Measurements from ENCODE around the gene AANAT. TPM values are rescaled to one million over a fixed set of nuclear protein-coding genes. Genes with fewer than 3 reads are reported as not detected.
A peak's percentile ranks its signal among the peaks of the same experiment; 100 is the strongest.

Gene AANAT
- total RNA-seq, 2 donors from 2014 or later = 0.78 TPM; not detected in 1

GRCh38 chr17:76478730-76479514, 11.5 kb downstream of the AANAT start:
- DNase-seq (ENCODE audit: low spot score) (no peak), ATAC-seq (no peak)
- Mint-ChIP-seq H3K27ac (no peak overlapping the region), H3K4me3 (no peak overlapping the region), H3K36me3 (peaks cover 5% of the 10 kb centered on the region), H3K9me3 (no peaks in the 10 kb centered on the region), H3K27me3 (no peaks in the 10 kb centered on the region), H3K4me1 (ENCODE audit: low read depth in 2 of 2) (peaks cover 14 to 20% of the 10 kb centered on the region in 2 donors)

- Mint-ChIP-seq H3K27ac (no peak overlapping the region), H3K27me3 (no peaks in the 10 kb centered on the region), H3K9me3 (no peaks in the 10 kb centered on the region), H3K4me1 (ENCODE audit: low read depth in 2 of 2) (peaks cover 19 to 24% of the 10 kb centered on the region in 2 donors), H3K36me3 (peaks cover 5% of the 10 kb centered on the region), H3K4me3 (no peak overlapping the region)
- DNase-seq (ENCODE audit: low spot score) (no peak), ATAC-seq (no peak)
Observed at GRCh38 chr17:76479515-76480060, 12.2 kb downstream of the AANAT start.

GRCh38 chr17:76480632-76481031, 13.2 kb downstream of the AANAT start:
- peak overlapping the region; percentile 27 to 81 for H3K27ac Mint-ChIP-seq
- peaks cover 5% of the 10 kb centered on the region for H3K36me3 Mint-ChIP-seq
- no peak overlapping the region for H3K4me3 Mint-ChIP-seq

GRCh38 chr17:76481071-76481655, 13.8 kb downstream of the AANAT start:
- H3K36me3 Mint-ChIP-seq = peaks cover 5% of the 10 kb centered on the region
- peak; percentile 8 to 49 for ATAC-seq

More at GRCh38 chr17:76480632-76481031, 13.2 kb downstream of the AANAT start:
- peaks cover 24 to 29% of the 10 kb centered on the region in 2 donors for H3K4me1 Mint-ChIP-seq (ENCODE audit: low read depth in 2 of 2)
- no peak for ATAC-seq
- H3K27me3 Mint-ChIP-seq = no peaks in the 10 kb centered on the region
- H3K9me3 Mint-ChIP-seq = no peaks in the 10 kb centered on the region
- no peak for DNase-seq (ENCODE audit: low spot score)

GRCh38 chr17:76484228-76484725, 16.9 kb downstream of the AANAT start:
- Mint-ChIP-seq H3K27ac (peak overlapping the region; percentile 46 to 81), H3K9me3 (no peaks in the 10 kb centered on the region), H3K4me1 (ENCODE audit: low read depth in 2 of 2) (peaks cover 31 to 32% of the 10 kb centered on the region in 2 donors), H3K36me3 (peaks cover 5% of the 10 kb centered on the region), H3K27me3 (no peaks in the 10 kb centered on the region), H3K4me3 (no peak overlapping the region)
- no peak for ATAC-seq
- DNase-seq (ENCODE audit: low spot score) = no peak

More at GRCh38 chr17:76481071-76481655, 13.8 kb downstream of the AANAT start:
- no peak for DNase-seq (ENCODE audit: low spot score)
- no peaks in the 10 kb centered on the region for H3K9me3 Mint-ChIP-seq
- H3K27me3 Mint-ChIP-seq = no peaks in the 10 kb centered on the region
- no peak overlapping the region for H3K4me3 Mint-ChIP-seq
- peak overlapping the region; percentile 27 to 81 for H3K27ac Mint-ChIP-seq
- H3K4me1 Mint-ChIP-seq (ENCODE audit: low read depth in 2 of 2) = peaks cover 28 to 32% of the 10 kb centered on the region in 2 donors

GRCh38 chr17:76485569-76485968, 18.2 kb downstream of the AANAT start:
- H3K36me3 Mint-ChIP-seq = peaks cover 5% of the 10 kb centered on the region
- peak overlapping the region in 1 of 2 donors; percentile 86 for H3K27ac Mint-ChIP-seq
- H3K4me1 Mint-ChIP-seq (ENCODE audit: low read depth in 2 of 2) = peaks cover 30 to 37% of the 10 kb centered on the region in 2 donors
- no peaks in the 10 kb centered on the region for H3K9me3 Mint-ChIP-seq
- ATAC-seq = no peak
- H3K27me3 Mint-ChIP-seq = no peaks in the 10 kb centered on the region
- no peak for DNase-seq (ENCODE audit: low spot score)
- no peak overlapping the region for H3K4me3 Mint-ChIP-seq

- H3K36me3 Mint-ChIP-seq = no peaks in the 10 kb centered on the region
- ATAC-seq (no peak), DNase-seq (ENCODE audit: low spot score) (no peak)
- peak overlapping the region in 1 of 2 donors; percentile 100 for H3K27ac Mint-ChIP-seq
- H3K27me3 Mint-ChIP-seq = no peaks in the 10 kb centered on the region
- no peak overlapping the region for H3K4me3 Mint-ChIP-seq
- peaks cover 29 to 45% of the 10 kb centered on the region in 2 donors for H3K4me1 Mint-ChIP-seq (ENCODE audit: low read depth in 2 of 2)
- H3K9me3 Mint-ChIP-seq = no peaks in the 10 kb centered on the region
Observed at GRCh38 chr17:76487451-76488192, 20.2 kb downstream of the AANAT start.

- Mint-ChIP-seq H3K36me3 (no peaks in the 10 kb centered on the region), H3K27me3 (no peaks in the 10 kb centered on the region), H3K27ac (peak overlapping the region; percentile 100), H3K4me3 (no peak overlapping the region), H3K4me1 (ENCODE audit: low read depth in 2 of 2) (peaks cover 34 to 54% of the 10 kb centered on the region in 2 donors), H3K9me3 (no peaks in the 10 kb centered on the region)
- ATAC-seq (no peak), DNase-seq (ENCODE audit: low spot score) (no peak)
Observed at GRCh38 chr17:76490112-76490710, 22.8 kb downstream of the AANAT start.

GRCh38 chr17:76491271-76492122, 24.1 kb downstream of the AANAT start:
- no peaks in the 10 kb centered on the region for H3K9me3 Mint-ChIP-seq
- peaks cover 36 to 57% of the 10 kb centered on the region in 2 donors for H3K4me1 Mint-ChIP-seq (ENCODE audit: low read depth in 2 of 2)
- H3K27me3 Mint-ChIP-seq = no peaks in the 10 kb centered on the region
- ATAC-seq = peak; percentile 0 to 8
- no peak for DNase-seq (ENCODE audit: low spot score)
- H3K36me3 Mint-ChIP-seq = no peaks in the 10 kb centered on the region
- peak overlapping the region; percentile 100 for H3K27ac Mint-ChIP-seq
- peak overlapping the region; percentile 97 for H3K4me3 Mint-ChIP-seq

GRCh38 chr17:76492123-76492988, 25.0 kb downstream of the AANAT start:
- H3K36me3 Mint-ChIP-seq = no peaks in the 10 kb centered on the region
- peaks cover 44 to 64% of the 10 kb centered on the region in 2 donors for H3K4me1 Mint-ChIP-seq (ENCODE audit: low read depth in 2 of 2)
- no peaks in the 10 kb centered on the region for H3K27me3 Mint-ChIP-seq
- ATAC-seq (peak; percentile 38 to 53), DNase-seq (ENCODE audit: low spot score) (peak; percentile 77)
- H3K4me3 Mint-ChIP-seq = peak overlapping the region; percentile 97
- H3K27ac Mint-ChIP-seq = peak overlapping the region; percentile 100
- no peaks in the 10 kb centered on the region for H3K9me3 Mint-ChIP-seq

- peaks cover 46 to 67% of the 10 kb centered on the region in 2 donors for H3K4me1 Mint-ChIP-seq (ENCODE audit: low read depth in 2 of 2)
Observed at GRCh38 chr17:76492989-76493501, 25.6 kb downstream of the AANAT start.

More at GRCh38 chr17:76492989-76493501, 25.6 kb downstream of the AANAT start:
- H3K27ac Mint-ChIP-seq = peak overlapping the region; percentile 100
- H3K9me3 Mint-ChIP-seq = no peaks in the 10 kb centered on the region
- peak overlapping the region; percentile 97 for H3K4me3 Mint-ChIP-seq
- H3K27me3 Mint-ChIP-seq = no peaks in the 10 kb centered on the region
- DNase-seq (ENCODE audit: low spot score) (peak; percentile 96), ATAC-seq (peak; percentile 87 to 91)
- no peaks in the 10 kb centered on the region for H3K36me3 Mint-ChIP-seq
